ENCODE measurements around the gene FAS.

Gene FAS

GRCh38 chr10:88954458-88955083 lies 36.0 kb upstream of the FAS start:
- ChIA-PET CTCF (interaction anchor here (0.9 to 2.6 kb wide), 4 partner anchors 9 to 119 kb away, joined by 3 to 9 read pairs (median 4); no protein-coding TSS in a partner anchor), POLR2A (interaction anchor here (0.7 kb wide), 1 partner anchor 12 kb away, joined by 3 read pairs; no protein-coding TSS in a partner anchor)

DNA sequence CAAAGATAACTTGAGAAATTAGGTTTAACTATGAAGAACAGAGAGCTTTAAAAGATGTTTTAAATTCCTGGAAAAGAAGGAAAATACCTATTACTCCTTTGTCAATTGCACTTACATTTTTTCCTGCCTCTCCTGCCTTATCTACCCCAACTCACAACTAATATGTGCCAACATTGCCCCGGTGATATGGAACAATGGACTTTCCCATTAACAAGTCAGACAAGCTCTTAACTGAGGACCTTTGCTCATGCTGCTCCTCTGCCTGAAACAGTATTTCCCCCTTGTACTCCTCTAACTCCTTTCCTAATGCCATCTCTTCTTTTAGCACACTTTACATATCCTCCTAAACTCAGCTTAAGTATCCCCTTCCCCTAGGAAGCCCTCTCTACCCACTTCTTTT lies 33.2 kb upstream of the FAS start:
- TF ChIP-seq, protein P1, sequence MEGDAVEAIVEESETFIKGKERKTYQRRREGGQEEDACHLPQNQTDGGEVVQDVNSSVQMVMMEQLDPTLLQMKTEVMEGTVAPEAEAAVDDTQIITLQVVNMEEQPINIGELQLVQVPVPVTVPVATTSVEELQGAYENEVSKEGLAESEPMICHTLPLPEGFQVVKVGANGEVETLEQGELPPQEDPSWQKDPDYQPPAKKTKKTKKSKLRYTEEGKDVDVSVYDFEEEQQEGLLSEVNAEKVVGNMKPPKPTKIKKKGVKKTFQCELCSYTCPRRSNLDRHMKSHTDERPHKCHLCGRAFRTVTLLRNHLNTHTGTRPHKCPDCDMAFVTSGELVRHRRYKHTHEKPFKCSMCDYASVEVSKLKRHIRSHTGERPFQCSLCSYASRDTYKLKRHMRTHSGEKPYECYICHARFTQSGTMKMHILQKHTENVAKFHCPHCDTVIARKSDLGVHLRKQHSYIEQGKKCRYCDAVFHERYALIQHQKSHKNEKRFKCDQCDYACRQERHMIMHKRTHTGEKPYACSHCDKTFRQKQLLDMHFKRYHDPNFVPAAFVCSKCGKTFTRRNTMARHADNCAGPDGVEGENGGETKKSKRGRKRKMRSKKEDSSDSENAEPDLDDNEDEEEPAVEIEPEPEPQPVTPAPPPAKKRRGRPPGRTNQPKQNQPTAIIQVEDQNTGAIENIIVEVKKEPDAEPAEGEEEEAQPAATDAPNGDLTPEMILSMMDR (IDR thresholded peaks at IDR 0.05; ENCODE audit: insufficient read depth, low read length, missing control alignments) = no peak
- ChIA-PET CTCF (interaction anchor here (1.0 to 2.2 kb wide), 9 partner anchors 9 to 122 kb away, joined by 4 to 6 read pairs (median 4); partner anchors contain the start of gene FAS), POLR2A (no interaction called here)
- no peak overlapping the region for H3K4me3 ChIP-seq (ENCODE audit: low read depth, low read length)
- no peak for DNase-seq (ENCODE audit: low read depth, low spot score)

More at GRCh38 chr10:88954458-88955083, 36.0 kb upstream of the FAS start:
- no peak for DNase-seq (ENCODE audit: low read depth, low spot score)
- TF ChIP-seq, protein P1 (IDR thresholded peaks at IDR 0.05; ENCODE audit: insufficient read depth, low read length, missing control alignments) = no peak
- no peak overlapping the region for H3K4me3 ChIP-seq (ENCODE audit: low read depth, low read length)

- no peak overlapping the region for H3K4me3 ChIP-seq (ENCODE audit: low read depth, low read length)
- CTCF ChIA-PET = interaction anchor here (1.8 to 1.9 kb wide), 3 partner anchors 16 to 29 kb away, joined by 4 to 9 read pairs (median 4); no protein-coding TSS in a partner anchor
- POLR2A ChIA-PET = no interaction called here
- DNase-seq (ENCODE audit: low read depth, low spot score) = no peak
- TF ChIP-seq, protein P1 (IDR thresholded peaks at IDR 0.05; ENCODE audit: insufficient read depth, low read length, missing control alignments) = no peak
These were observed 31.9 kb upstream of the FAS start for GRCh38 chr10:88958721-88959120.

DNA sequence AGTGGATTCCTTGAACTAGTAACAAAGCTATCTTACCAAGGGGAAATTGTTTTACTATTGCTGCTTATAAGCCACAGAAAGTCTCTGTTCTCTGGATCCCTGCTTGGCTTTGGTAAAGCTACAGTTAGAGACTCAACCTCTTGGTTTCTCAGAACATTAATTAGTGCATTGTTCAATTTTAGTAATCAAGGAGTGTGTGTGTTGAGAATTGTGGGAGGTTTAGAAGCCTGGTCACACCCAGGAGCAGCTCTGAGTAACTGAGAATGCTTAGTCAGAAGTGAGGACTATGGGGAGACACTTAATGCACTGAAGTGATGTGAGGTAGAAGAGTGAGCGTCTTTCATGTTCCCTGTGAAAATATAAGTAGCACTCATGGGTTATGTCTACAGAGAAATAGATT lies 29.8 kb upstream of the FAS start:
- ChIA-PET CTCF (interaction anchor here (0.9 to 1.9 kb wide), 4 partner anchors 11 to 26 kb away, joined by 3 to 9 read pairs (median 4); no protein-coding TSS in a partner anchor), POLR2A (no interaction called here)
- DNase-seq (ENCODE audit: low read depth, low spot score) = no peak
- no peak overlapping the region for H3K4me3 ChIP-seq (ENCODE audit: low read depth, low read length)
- TF ChIP-seq, protein P1 (IDR thresholded peaks at IDR 0.05; ENCODE audit: insufficient read depth, low read length, missing control alignments) = no peak

DNA sequence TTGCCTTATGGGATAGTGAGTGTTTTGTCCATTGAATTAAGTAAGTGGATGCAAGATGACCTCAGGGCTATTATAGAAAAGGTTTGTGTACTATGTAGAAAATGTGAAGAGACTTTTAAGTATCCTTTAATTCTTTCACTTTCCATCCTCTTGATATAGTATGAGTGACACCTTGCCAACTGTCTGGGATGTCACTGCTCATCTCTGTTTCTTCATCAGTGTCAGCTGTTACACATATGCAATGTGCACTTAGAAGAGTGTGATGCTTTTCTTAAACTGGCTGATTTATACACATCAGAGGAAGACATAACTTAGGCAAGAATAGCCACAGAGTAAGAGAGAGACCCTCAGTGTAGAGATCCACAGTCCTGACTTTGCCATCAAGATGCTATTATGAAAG lies 29.3 kb upstream of the FAS start:
- TF ChIP-seq, protein P1 (IDR thresholded peaks at IDR 0.05; ENCODE audit: insufficient read depth, low read length, missing control alignments) = no peak
- ChIA-PET CTCF (interaction anchor here (1.9 kb wide), 1 partner anchor 25 kb away, joined by 4 read pairs; no protein-coding TSS in a partner anchor), POLR2A (no interaction called here)
- DNase-seq (ENCODE audit: low read depth, low spot score) = no peak
- no peak overlapping the region for H3K4me3 ChIP-seq (ENCODE audit: low read depth, low read length)

DNA sequence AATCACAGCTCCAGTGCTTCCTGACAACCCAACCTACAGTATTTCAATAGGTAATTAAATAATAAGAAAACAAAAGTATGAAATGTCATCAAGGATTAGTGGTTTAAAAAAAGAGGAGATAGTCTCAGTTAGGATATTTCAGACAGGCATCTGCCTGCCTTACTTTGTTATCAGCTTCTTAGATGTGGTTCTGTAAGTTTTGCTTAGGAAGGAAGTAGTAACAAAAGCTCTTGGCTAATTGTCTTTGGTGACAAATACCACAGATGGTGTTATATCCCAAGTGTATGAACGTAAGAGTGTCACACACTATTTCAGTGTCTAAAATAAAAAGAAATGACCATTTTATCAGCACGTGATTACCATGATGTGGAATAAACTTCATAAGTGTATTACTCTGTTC lies 28.3 kb upstream of the FAS start:
- POLR2A ChIA-PET = no interaction called here

More for the DNA sequence above, 28.3 kb upstream of the FAS start:
- TF ChIP-seq, protein P1 (IDR thresholded peaks at IDR 0.05; ENCODE audit: insufficient read depth, low read length, missing control alignments) = no peak
- no peak overlapping the region for H3K4me3 ChIP-seq (ENCODE audit: low read depth, low read length)
- CTCF ChIA-PET = interaction anchor here (1.3 kb wide), 1 partner anchor 25 kb away, joined by 5 read pairs; no protein-coding TSS in a partner anchor
- DNase-seq (ENCODE audit: low read depth, low spot score) = no peak
